GM23248 (cell line): ENCODE results near the gene CLDN7.

Experiments used
- EZH2 ChIP-seq: fragments of 200-600 bp; sonication (generic); IDR thresholded peaks from 2 replicates; pipeline ENCODE4 v1.6.1; 2018; ENCODE audit warnings: antibody characterized with exemption, mild to moderate bottlenecking; ENCODE audit not compliant: insufficient read depth, poor library complexity, severe bottlenecking
- EZH2phosphoT487 ChIP-seq: fragments of 200-600 bp; sonication (generic); IDR thresholded peaks from 2 replicates; pipeline ENCODE4 v1.6.1; 2018; ENCODE audit warnings: antibody characterized with exemption, moderate library complexity, mild to moderate bottlenecking, low read depth; ENCODE audit not compliant: insufficient read depth

DNA sequence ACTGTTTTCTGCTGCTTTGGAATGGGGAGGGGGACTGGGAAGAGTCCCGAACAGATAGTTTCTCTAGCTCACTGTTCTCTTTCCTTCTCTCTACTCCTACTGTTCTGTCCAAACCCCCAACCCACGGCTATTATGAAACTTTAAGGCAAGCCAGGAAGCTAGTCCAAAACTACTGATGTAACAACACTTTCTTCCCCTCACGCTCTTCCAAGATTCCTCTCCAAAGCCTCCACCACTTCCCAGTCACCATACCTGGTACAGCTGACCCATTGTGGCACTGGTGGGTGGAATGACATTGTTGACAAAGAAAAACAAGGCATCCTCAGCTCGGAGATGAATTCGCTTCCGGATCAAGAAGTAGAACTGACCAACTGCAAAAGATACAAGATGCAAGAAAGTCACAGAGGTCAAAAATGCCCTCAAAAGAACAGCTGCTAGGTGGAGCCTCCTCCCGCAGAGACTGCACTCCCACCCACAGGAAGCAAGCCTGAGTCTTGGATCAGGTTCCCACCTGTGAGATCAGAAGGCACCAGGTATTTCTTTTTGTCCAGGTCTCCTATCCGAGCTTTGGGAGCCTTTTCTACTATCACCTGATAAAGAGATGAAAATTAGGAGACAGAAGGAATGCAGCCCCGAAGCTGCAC is 21.1 kb downstream of the CLDN7 start:
- no peak for TF ChIP-seq EZH2
- TF ChIP-seq EZH2phosphoT487, result no peak
